SK-N-DZ (cell line): ENCODE data around the gene LILRA2.
"Not testable (repeated sequence)": the region's sequence is repeated elsewhere in the genome, so short reads cannot be mapped to it uniquely, and the experiment has no call there.

Experiments
- DNase-seq: peaks from one replicate; pipeline ENCODE4 v3.0.0-alpha.2; 2015; ENCODE audit warnings: low spot score

Gene LILRA2

DNA sequence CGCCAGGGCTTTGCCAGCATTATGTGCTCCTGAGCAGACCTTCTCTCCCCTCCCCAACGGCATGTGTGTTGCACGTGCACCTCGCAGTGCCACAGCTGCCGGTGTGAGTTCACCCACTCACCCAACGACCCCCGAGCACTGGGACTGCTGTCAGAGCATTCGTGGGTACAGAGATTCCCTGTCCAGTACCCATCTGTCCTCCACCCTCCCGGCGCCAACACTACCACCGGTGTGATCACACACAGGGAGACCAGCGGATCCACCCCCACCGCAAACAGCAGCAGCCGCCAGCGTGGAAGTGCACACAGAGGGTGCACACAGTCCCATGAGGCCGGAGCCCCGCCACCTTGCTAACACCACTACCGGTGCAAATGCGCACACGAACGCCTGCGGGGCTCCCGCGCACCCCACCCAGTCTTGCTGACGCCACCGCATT is 35.8 kb downstream of the LILRA2 start:
- no peak for DNase-seq

DNA sequence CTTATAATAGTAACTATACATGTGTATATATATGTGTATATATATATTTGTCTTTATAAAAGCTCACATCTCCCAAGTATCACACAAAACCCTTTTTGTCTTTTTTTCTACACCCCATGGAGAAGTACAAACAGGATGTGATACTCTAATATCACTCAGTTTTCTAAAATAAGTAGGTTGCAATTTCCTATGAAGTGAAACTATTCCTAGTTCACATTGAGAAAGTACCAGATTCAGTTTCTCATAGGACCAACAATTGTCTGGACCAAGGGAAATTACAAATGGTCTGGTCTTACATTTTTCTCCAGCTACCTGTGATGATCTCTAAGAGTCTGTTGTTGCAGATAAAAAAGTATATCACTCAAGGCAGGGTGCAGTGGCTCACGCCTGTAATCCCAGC is 38.8 kb downstream of the LILRA2 start:
- no peak for DNase-seq

DNA sequence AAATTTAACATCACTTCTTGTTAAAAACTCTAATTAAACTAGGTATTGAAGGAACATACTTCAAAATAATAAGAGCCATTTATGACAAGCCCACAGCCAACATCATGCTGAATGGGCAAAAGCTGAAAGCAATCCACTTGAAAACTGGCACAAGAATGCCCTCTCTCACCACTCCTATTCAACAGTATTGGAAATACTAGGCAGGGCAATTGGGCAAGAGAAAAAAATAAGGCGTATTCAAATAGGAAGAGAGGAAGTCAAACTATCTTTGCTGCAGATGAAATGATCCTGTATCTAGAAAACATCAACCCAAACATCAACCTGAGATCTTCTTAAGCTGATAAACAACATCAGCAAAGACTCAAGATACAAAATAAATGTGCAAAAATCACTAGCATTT is 41.1 kb downstream of the LILRA2 start:
- DNase-seq, result no peak

DNA sequence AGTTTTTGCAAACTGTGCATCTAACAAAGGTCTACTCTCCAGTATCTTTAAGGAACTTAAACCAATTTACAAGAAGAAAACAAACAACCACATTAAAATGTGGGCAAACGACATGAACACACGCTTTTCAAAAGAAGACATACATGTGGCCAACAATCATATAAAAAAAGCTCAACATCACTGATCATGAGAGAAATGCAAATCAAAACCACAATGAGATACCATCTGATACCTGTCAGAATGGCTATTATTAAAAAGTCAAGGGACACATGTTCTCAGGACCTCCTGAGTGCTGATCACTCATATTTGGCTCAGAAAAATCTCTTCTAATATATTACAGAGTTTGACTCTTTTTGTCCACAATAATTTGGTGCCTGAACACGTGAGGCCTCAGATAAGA is 42.5 kb downstream of the LILRA2 start:
- DNase-seq, result no peak

DNA sequence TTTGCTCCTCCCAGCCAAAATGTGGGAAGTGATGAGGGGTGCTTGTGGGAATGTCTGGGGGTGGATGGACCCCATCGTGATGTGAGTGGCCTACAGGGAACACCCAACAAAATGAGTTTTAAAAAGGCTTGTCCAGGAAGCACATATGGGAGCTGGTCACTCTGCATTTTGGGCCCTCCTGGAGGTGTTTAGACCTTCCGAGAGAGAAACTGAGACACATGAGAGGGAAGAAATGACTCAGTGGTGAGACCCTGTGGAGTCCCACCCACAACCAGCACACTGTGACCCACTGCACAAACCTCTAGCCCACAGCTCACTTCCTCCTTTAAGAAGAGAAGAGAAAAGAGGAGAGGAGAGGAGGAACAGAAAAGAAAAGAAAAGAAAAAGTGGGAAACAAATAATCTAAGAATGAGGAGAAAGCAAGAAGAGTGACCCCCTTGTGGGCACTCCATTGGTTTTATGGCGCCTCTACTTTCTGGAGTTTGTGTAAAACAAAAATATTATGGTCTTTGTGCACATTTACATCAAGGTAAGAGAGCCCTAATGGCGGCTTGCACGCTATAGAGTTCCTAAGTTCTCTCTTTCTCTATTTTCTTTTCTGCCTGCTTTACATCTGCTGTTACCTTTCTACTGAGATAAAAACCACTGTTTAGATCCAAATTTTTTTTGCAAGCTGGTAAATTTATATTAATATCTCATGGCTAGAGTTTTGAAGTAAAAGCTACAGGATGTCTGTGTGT is 43.4 kb downstream of the LILRA2 start:
- no peak for DNase-seq

DNA sequence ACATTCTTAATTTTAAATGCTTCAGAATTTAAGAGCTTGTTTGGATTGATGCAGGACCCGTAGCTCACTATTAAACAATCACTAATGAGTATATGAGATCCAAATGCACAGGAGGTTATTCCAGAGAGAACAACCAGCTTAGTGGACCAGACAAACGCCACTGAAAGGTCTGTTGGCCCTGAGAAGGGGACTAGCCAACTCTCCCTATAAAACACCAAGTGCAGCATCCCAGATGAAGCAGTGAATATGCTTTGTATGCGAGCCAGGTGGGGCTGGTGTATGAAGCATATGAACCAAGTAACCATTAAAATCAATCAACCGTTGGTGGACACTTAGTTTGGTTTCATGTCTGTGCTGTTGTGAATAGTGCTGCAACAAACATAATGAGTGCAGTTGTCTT is 46.9 kb downstream of the LILRA2 start:
- DNase-seq, result no peak

DNA sequence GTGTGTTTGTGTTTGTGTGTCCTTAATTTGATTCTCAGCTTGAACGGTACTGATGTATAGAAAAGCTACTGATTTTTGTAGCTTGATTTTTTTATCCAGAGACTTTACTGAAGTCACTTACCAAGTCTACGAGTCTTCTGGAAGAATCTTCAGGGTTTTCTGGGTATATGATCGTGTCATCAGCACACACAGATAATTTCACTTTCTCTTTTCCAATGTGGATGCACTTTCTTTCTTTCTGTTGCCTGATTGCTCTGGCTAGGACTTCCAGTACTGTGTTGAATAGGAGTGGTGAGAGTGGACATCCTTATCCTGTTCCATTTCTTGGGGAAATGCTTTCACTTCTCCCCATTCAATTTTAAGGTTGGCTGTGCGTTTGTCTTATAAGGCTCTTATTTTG is 48.8 kb downstream of the LILRA2 start:
- DNase-seq, result no peak

DNA sequence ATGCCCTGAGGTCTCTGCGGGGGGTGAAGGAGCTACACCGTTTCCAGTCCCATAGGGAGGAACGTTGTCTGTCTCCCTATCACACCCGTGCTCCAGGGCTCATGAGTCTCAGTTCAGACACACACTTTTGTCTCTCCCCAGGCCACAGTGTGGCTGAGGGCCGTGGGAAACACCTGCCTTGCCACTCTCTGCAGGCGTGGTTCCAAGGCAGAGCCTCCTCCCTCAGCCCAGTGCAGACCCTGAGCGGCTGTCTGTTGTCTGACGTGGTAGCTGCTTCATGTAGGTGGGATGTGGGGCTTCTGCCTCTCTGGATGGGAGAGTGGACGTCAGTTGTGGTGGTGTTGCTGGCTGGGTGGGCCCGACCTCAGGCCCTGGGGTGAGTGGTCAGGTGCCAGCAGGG is 50.6 kb downstream of the LILRA2 start:
- not testable (repeated sequence) for DNase-seq

DNA sequence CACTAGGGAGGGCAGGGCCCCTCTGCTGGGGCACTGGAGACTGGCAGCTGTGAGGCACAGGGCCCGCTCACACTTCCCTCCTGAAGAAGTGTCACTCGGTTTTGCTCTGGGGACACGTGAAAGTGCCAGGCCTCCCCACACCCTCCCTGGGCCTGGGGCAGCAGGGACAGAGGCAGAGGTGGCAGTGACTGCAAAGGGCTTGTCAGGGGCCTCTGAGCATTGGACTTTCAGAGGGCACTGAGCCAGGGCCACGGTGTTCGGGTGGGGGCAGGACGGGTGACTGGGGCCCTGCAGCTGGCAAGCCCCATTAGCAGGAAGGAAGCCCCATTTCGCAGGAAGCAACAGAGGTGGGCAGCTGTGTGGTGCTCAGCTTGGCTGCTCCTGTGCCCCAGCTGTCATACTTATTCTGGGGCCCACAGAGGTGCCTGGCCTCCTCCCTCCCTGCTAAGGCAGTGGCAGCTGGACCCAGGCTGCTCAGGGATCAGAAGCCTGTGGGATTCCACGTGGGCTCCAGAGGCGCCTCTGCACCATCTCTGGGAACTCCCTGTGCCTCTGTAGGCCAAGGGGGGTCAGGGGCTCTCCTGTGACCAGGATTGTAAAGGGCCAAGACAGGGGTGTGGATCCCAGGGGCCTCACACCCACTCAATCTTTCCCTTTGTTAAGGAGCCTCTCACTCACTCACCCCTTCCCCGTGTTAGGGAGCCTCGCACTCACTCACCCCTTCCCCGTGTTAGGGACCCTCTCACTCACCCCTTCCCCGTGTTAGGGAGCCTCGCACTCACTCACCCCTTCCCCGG is 51.5 kb downstream of the LILRA2 start:
- DNase-seq, result not testable (repeated sequence)

DNA sequence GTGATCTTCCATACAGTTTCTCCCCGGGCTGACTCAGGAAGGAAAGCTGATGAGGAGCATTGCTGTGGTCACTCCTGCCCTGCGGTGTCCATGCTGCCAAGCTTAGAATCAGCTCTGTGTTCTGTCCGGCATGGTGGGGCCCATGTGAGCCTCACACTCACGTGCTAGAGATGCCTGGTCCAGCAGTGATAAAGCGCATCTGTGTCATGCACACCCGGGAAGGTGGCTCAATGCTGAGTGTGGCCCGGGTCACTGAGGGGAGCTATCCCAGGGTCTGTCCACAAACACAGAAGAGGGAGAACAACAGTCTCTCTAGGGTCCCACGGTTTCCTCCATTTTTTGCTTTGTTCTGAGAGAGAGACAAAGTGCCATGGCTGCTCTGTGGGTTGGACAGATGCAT is 53.2 kb downstream of the LILRA2 start:
- DNase-seq, result no peak

DNA sequence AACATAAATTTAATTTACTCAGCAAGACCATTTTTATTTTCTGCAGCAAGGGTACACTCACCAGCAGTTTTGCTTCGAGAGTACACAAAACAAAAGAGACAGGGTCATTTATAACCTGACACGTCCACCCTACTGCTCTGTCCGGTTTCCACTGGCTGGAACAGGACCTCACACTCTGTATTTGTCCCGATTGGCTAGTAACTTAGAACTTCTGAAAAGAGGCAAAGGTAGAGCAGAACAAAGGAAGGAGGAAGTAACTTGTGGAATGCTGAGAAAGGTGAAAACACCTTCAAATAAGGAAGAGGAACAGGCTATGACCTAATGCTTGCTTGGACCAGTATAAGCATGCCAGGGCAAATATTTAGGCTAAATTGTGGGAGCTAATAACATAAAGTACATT is 54.3 kb downstream of the LILRA2 start:
- DNase-seq, result not testable (repeated sequence)

DNA sequence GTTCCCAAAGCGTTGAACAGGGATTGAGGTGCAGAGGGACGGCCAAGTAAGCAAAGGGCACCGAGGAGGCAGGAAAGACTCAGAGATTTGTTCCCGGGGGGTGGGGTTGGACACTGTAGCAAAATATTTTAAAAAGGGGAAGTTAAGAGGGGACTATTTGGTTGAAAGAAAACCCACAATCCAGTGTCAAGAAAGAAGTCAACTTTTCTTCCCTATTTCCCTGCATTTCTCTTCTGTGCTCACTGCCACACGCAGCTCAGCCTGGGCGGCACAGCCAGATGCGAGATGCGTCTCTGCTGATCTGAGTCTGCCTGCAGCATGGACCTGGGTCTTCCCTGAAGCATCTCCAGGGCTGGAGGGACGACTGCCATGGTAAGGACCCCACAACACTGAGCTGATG is 56.7 kb downstream of the LILRA2 start, which contains the start of gene LILRB1:
Gene LILRB1, plus strand, starts transcription at position 223 of the 400 bp plus-strand sequence. CDS start 590 bp downstream, outside the sequence.
- not testable (repeated sequence) for DNase-seq

DNA sequence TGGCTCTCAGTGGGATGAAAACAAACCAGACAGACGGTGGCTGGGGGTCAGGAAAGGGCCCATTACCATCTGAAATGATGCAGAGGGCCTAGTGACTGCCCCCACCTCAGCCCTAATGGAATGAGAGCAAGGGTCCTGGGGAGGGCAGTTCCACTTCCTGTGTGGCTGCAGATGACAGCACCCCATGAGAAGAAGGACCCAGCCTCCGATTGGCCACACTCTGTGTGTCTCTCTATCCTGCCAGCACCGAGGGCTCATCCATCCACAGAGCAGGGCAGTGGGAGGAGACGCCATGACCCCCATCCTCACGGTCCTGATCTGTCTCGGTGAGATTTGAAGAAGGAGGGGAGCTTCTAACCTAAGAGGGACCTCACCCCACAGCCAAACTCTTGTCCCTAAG is 57.2 kb downstream of the LILRA2 start:
- no peak for DNase-seq

DNA sequence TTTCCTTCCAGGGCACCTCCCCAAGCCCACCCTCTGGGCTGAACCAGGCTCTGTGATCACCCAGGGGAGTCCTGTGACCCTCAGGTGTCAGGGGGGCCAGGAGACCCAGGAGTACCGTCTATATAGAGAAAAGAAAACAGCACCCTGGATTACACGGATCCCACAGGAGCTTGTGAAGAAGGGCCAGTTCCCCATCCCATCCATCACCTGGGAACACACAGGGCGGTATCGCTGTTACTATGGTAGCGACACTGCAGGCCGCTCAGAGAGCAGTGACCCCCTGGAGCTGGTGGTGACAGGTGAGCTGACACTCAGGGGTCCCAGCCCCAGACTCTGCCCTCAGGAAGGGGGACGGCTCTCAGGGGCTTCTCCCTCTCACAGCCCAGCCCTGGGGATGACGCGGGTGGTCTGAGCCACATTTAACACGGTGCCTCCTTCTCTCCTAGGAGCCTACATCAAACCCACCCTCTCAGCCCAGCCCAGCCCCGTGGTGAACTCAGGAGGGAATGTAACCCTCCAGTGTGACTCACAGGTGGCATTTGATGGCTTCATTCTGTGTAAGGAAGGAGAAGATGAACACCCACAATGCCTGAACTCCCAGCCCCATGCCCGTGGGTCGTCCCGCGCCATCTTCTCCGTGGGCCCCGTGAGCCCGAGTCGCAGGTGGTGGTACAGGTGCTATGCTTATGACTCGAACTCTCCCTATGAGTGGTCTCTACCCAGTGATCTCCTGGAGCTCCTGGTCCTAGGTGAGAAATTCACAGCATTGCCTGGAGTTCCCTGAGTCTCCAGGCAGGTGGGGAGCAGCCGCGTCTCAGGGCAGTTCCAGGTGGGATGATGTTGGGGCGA is 58.1 kb downstream of the LILRA2 start:
- DNase-seq, result not testable (repeated sequence)

DNA sequence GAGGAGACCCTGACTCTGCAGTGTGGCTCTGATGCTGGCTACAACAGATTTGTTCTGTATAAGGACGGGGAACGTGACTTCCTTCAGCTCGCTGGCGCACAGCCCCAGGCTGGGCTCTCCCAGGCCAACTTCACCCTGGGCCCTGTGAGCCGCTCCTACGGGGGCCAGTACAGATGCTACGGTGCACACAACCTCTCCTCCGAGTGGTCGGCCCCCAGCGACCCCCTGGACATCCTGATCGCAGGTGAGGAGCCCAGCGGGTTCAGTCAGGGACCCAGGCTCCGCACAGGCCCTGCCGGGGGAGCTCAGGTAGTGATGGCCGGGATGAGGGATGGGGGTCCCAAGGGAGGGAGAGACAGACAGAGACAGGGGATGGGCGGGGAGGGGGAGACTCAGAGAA is 58.9 kb downstream of the LILRA2 start:
- DNase-seq, result not testable (repeated sequence)

DNA sequence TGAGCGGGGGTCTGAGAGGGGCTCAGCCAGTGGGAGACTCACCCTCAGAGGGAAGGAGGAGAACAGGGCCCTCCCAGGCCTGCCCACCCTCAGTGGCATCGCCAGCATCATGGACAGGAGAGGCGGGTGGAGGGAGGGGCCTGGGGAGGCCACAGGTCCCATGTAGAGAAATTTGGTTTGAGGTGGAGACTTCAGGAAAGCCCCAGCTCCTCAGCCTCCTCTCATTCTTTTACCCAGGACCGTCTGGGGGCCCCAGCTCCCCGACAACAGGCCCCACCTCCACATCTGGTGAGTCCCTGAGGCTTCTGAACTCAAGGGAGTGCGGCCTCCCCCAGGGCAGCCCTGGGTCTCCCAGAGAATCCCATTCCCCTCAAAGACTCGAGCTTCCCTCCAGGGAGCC is 59.8 kb downstream of the LILRA2 start:
- DNase-seq, result no peak

DNA sequence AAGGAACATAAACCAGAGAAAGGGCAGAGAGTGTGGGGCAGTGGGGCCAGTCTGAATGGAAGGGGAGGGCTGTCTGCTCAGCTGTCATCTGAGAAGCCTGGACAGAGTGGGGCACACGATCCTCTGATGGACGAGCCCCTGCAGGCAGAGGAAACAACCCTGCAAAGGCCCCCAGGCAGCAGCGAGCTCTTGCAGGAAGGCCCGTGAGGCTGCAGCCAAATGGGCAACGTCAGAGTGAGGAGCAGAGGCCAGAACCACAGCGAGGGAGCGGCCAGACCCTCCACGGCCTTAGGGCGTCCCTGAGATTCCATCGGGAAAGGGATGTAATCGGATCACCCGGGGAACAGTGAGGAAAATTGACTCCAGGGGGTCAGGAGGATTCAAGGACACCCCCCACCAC is 62.5 kb downstream of the LILRA2 start:
- not testable (repeated sequence) for DNase-seq

DNA sequence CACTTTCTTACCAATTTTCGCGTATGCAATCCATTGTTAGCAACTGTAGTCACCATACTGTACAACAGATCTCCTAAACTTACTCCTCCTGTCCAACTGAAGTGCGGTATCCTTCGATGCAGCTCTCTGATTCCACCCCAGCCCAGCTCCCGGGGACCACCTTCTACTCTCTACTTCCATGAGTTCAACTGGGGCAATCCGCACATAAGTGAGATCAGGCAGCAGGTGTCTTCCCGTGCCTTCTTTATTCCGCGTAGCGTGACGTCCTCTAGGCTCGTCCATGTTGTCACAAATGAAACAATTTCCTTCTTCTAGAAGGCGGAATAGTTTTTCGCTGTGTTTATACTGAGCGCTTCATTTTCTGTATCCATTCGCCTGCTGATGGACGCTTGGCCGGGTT is 65.1 kb downstream of the LILRA2 start:
- DNase-seq, result no peak
